ENCODE data around the gene CAMK4. TPM values are rescaled to one million over a fixed set of nuclear protein-coding genes. Genes with fewer than 3 reads are reported as not detected.
A peak's percentile ranks its signal among the peaks of the same experiment; 100 is the strongest.
"Not testable (repeated sequence)": the region's sequence is repeated elsewhere in the genome, so short reads cannot be mapped to it uniquely, and the experiment has no call there.

CAMK4 gene
- total RNA-seq, 1 experiment from 2014 or later: 14.4 TPM

DNA sequence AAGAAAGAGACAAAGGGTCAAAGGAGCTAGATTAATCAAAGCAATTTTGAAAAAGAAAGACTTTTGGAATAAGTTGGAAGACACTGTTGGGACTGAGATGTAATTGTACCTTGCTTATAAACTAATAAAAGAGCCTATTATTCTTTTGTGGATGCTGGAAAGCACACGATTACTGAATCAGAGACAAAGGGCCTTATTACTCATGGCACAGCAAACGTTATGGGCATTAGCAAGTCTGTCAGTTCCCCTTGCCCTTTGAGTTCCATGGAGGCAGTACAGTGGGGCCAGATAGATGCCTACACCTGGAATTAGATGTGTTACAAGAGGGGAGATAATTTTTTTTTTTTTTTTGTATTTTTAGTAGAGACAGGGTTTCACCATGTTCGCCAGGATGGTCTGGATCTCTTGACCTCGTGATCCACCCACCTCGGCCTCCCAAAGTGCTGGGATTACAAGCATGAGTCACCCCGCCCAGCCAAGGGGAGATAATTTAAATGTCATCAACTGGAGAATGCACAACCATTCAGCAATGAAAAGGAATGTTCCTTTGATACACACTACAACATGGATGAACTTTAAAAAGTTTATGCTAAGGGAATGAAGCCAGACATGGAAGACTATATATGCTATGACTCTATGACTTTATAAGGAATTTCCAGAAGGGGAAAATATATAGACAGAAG, 159.2 kb downstream of the CAMK4 start:
- peak; percentile 74 for DNase-seq (ENCODE audit: low read depth)

DNA sequence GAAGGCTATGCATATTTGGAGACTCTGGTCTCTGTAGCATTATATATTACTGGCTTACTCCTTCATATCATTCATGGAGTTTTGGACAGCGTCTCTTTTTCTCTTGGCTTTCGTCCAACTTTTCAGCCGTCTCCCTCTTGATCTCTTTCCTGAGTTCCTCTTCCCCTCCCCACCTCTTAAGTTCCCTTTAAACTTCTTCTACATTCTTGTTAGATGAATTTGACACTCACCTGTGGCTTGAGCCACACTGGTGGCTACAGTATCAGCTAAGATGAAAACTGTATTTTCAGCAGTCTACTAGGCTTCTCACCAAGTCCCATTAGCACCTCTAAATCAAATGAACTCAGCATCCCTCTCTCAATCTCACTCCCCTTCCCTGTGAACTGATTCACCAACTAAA, 160.0 kb downstream of the CAMK4 start:
- peak; percentile 37 for DNase-seq (ENCODE audit: low read depth)

GRCh38 chr5:111385051-111385450, 160.9 kb downstream of the CAMK4 start:
- no peak for DNase-seq (ENCODE audit: low read depth)

DNA sequence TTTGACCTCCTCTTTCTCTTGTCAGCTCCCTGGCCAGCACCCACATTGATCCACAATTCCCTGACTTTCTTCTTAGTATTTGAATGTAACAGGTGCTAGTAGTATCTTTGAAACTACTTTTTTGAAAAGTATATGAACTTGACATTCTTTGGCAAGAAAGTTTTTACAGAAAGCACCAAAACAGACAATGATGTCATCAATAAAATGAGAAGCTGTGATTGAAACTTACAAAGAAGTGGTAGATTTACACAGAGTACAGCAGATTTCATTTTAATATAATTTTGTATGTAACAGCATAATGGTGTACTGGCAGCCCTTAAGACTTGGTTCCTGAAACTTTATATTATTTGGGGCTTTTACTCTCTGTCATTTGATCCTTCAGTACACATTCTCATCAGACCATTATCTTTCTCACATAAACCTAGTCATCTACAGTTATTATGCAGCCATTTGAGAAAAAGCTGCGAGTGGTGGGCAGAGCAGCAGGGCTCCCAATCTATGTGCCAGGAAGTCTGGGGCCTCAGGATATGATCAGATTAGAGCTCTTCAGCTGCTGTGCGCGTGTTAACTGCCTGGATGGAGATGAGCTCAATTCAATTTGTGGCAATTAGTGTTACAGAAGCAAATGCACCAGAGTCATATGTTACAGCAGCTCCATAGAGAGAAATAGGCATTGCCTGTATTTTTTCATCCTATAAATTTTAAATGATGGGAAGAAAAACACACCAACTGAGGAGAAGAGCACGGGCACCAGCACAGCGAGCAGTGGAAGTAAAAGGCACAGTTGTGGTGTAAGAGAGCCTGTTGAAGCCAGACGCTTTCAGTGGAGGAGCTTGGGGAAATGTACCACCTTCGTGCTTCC, 162.0 kb downstream of the CAMK4 start:
- DNase-seq (ENCODE audit: low read depth): peak; percentile 55

- DNase-seq (ENCODE audit: low read depth): no peak
Measured at GRCh38 chr5:111386832-111387162, 162.6 kb downstream of the CAMK4 start.

- DNase-seq (ENCODE audit: low read depth): no peak
Measured at GRCh38 chr5:111387361-111387760, 163.2 kb downstream of the CAMK4 start.

DNA sequence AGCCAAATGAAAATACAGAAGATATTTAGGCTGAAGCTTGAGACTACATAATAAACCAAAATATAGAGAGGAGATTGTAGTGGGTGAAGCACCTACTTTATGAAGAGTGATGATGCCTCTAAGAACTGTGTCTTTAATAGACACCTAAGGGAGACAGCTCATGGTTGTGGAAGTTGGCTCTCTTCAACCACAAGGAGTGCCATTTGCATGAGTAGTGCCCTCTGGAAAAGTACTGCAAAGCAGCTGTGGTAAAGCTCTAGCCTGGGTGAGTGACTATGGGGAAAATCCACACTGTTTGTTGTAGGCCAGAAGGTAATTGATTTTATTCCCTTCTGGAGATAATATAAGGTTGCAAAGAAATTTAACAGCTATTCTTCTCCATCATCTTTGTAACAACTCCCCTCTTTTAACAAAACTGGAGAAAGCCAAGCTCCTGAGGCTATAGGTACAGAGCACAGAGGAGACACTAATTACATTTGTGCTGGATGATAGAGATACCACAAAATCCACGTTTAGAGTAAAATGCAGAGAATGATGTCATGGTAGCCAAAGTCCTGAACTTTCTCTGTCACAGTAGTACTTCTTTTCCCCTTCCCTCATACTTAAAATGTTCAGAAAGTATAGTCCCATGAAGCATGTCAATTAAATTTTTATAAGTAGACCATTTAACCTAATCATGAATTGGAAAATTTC, 165.4 kb downstream of the CAMK4 start:
- peak; percentile 94 for DNase-seq (ENCODE audit: low read depth)

DNA sequence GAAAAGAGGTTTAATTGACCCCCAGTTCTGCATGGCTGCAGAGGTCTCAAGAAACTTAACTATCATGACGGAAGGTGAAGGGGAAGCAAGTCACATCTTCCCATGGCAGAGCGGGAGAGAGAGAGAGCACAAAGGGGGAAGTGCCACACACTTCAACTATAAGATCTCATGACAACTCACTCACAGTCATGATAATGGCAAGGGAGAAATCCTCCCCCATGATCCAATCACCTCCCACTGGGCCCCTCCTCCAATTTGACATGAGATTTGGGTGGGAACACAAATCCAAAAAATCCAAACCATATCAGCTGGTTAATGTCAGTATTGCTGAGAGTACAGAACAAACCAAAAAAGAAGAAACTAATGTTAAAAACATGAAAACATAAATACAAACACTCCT, 168.0 kb downstream of the CAMK4 start:
- DNase-seq (ENCODE audit: low read depth): no peak

DNA sequence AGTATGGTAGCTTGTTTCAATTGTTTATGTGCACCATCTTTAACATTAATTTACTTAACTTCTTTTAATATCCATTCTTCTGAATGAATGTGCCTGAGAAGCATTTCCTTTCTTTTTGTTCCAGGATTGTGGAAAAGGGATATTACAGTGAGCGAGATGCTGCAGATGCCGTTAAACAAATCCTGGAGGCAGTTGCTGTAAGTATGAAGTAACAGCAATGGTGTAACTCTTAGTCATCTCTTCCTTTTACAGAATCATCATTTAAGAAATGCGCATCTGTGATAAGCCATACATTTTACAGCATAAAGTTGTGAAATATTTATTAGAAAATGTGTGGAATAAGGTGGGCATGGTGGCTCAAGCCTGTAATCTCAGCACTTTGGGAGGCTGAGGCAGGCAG, 170.4 kb downstream of the CAMK4 start:
- DNase-seq (ENCODE audit: low read depth): peak; percentile 63

DNA sequence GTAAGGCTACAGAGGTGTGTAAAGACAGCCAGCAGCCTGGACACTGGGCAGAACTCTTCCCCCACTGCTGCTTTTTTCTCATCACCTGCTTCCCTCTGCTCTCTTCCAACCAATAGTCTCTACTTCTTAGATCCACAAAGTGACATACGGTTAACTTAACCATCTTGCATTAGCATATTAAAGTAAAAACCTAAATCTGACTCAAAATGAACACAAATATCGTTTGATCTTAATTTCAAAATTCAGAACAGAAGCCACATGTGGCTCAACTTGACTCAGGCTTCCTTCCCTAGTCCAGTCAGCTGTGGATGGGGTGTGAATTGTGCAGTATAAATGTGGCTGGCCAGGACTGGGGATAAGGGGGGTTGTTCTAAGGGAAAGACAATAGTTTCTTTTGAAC, 173.8 kb downstream of the CAMK4 start:
- no peak for DNase-seq (ENCODE audit: low read depth)

GRCh38 chr5:111399113-111399512, 174.9 kb downstream of the CAMK4 start:
- DNase-seq (ENCODE audit: low read depth): no peak

DNA sequence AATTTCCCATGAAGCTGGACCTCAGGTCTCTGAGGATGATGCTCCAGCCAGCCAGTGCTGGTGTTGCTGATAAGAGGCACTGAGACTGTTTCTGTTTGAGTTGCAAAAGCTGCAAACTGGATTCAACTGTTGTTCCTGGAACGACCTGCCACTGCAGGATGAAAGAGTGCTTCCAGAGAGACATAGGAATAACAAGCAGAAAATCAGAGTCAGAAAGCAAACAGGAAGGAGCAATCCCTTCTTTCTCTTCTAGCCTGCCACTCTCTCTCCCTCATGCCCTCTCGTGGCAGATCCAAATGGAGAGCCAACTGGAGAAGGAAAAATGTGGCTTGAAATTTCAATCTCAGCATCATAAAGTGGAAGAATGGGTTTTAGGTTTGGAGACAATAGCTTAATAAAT, 177.7 kb downstream of the CAMK4 start:
- no peak for DNase-seq (ENCODE audit: low read depth)

- DNase-seq (ENCODE audit: low read depth): peak; percentile 66
Measured at GRCh38 chr5:111404270-111404769, 180.1 kb downstream of the CAMK4 start.

DNA sequence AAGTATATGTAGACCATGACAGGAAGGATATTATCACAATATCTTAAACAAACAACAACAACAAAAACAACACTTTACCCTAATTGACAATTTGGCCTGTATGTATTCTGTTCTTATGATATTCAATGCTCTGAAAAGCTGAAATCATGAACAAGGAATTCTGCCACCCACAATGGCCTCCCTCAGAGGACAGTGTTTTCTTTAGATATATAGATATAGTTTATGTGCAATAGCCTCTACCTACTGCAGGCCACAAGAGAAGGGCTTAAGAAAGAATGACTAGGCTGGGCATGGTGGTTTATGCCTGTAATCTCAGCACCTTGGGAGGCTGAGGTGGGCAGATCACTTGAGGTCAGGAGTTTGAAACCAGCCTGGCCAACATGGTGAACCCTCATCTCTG, 183.4 kb downstream of the CAMK4 start:
- no peak for DNase-seq (ENCODE audit: low read depth)

- no peak for DNase-seq (ENCODE audit: low read depth)
Measured at GRCh38 chr5:111408817-111409216, 184.6 kb downstream of the CAMK4 start.

DNA sequence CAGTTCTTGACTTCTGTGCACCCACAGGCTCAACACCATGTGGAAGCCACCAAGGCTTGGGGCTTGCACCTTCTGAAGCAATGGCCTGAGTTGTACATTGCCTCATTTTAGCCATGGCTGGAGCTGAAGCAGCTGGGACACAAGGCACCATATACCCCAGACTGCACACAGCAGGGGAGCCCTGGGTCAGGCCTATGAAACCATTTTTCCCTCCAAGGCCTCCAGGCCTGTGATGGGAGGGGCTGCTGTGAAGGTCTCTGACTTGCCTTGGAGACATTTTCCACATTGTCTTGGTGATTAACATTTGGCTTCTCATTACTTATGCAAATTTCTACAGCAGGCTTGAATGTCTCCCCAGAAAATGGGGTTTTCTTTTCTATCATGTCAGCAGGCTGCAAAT, 185.1 kb downstream of the CAMK4 start:
- not testable (repeated sequence) for DNase-seq (ENCODE audit: low read depth)

- not testable (repeated sequence) for DNase-seq (ENCODE audit: low read depth)
Measured at GRCh38 chr5:111410067-111410466, 185.9 kb downstream of the CAMK4 start.

- DNase-seq (ENCODE audit: low read depth): peak; percentile 56
Measured at GRCh38 chr5:111411301-111411700, 187.1 kb downstream of the CAMK4 start.

DNA sequence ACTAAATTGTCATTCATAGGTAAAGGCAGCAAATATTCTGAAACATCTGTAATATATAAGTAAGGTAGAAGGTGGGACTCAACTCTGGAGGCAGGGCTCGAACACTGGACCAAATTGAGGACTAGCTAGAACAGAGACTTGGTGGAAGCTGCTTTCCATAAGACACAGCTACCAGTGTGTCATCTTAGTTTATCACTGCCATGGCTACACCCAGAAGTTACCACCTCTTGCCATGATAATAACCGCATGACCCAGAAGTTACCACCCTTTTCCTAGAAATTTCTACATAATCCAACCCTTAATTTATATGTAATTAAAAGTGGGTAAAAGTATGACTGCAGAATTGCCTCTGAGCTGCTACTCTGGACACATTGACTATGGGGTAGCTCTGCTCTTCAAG, 188.4 kb downstream of the CAMK4 start:
- no peak for DNase-seq (ENCODE audit: low read depth)

DNA sequence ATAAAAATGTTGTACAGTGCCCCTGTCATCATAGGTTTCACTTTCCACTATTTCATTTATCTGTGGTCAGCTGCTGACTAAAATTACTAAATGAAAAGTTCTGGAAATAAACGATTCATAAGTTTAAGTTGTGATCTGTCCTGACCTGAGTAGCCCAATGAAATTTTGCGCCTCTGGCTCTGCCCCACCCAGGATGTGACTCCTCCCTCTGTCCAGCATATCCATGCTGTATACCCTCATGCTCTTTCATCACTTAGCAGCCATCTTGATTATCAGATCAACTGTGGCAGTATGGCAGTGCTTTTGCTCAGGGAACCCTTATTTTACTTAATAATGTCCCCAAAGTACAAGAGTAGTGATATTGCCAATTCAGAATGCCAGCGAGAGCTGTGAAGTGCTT, 190.9 kb downstream of the CAMK4 start:
- no peak for DNase-seq (ENCODE audit: low read depth)

GRCh38 chr5:111422245-111422644, 198.1 kb downstream of the CAMK4 start:
- no peak for DNase-seq (ENCODE audit: low read depth)
